Muscle of back (tissue), 11 donors: ENCODE data around the gene RASL12. TPM values are rescaled to one million over a fixed set of nuclear protein-coding genes. Genes with fewer than 3 reads are reported as not detected.
"Not testable (repeated sequence)": the region's sequence is repeated elsewhere in the genome, so short reads cannot be mapped to it uniquely, and the experiment has no call there.

Source experiments
- DNase-seq, 3 donors: peaks; one replicate each; pipeline versions ENCODE4 v3.0.0 to v3.0.0-alpha.2; 2013
- polyA plus RNA-seq, 10 donors: library from polyadenylated mRNA; unstranded; fragments of 120-200 nt; gene quantifications; one replicate each; pipeline ENCODE4 v1.2.1, GENCODE V29; 2013; ENCODE audit not compliant: insufficient read length in 10 of 10

RASL12 gene
- polyA plus RNA-seq, 10 donors, result 10.9 to 16.4 (median 12.7) TPM

GRCh38 chr15:65076486-65077290 is 8.9 kb upstream of the RASL12 start, which contains the start of gene KBTBD13:
TSS of gene KBTBD13 (plus strand) at chr15:65076746. CDS start at chr15:65076816, 70 bp downstream.
- DNase-seq, result no peak

GRCh38 chr15:65075607-65076395 is 8.0 kb upstream of the RASL12 start:
- DNase-seq, result not testable (repeated sequence)

DNA sequence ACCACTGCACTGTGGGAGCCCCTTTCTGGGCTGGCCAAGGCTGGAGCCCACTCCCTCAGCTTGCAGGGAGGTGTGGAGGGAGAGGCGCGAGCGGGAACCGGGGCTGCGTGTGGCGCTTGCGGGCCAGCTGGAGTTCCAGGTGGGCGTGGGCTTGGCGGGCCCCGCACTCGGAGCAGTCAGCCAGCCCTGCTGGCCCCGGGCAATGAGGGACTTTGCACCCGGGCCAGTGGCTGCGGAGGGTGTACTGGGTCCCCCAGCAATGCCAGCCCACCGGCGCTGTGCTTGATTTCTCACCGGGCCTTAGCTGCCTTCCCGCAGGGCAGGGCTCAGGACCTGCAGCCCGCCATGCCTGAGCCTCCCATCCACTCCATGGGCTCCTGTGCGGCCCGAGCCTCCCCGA is 7.2 kb upstream of the RASL12 start:
- DNase-seq, result not testable (repeated sequence)

DNA sequence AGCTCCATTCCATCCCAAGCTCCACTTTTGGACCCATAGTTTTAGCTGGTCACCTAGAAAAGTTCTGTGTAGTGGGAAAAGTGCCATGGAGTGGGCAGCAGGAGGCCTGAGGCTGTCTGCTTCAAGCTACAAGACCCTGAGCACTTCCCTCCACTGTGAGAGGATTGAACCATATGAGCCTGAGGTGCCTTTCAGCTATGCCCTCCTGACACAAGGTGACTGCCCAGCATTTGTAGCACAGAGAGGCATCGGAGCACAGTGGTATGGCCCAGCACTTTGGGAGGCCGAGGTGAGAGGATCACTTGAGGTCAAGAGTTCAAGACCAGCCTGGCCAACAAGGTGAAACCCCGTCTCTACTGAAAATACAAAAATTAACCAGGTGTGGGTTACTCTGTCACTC is 4.8 kb upstream of the RASL12 start:
- no peak for DNase-seq

DNA sequence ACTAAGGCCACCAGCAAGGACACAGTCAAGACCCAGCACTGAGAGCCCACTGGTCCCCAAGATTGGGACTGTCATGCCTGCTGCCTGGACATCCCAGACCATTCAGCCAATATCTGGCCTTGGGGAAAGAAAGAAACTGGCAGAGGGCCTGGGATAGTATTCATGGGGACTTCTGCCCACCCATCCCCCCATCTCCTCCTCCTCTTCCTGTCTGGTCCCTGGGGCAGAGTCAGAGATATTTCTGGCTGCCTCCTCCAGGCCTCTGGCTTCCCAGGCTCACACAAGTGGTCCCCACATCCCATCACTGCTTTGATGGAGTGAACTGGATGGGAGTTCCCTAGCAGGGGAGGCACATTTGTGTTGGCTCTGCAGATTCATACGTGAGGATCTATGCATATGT is 4.2 kb upstream of the RASL12 start:
- DNase-seq, result peak in 1 of 3 donors; percentile 79

DNA sequence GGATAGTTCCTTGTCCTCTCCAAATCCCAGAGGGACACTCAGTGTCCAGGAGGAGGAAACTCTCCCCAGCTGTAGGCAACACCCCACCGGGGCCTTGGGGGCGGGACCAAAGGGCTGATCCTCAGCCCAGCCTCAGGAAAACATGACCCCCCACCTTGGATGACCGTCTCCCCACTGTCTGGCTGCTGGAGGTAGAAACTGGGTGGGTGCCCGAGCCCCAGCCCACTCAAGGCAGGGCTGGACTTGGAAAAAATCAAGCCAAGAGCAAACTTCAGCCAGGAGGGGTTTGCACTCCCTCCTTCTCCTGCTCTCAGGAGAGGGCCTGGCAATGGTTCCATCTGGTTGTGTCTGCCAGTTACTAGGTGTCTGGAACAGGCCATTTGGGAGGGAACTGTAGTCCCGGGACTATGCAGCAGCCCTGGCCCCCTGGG is 3.6 kb upstream of the RASL12 start:
- DNase-seq, result peak in 1 of 3 donors; percentile 79

DNA sequence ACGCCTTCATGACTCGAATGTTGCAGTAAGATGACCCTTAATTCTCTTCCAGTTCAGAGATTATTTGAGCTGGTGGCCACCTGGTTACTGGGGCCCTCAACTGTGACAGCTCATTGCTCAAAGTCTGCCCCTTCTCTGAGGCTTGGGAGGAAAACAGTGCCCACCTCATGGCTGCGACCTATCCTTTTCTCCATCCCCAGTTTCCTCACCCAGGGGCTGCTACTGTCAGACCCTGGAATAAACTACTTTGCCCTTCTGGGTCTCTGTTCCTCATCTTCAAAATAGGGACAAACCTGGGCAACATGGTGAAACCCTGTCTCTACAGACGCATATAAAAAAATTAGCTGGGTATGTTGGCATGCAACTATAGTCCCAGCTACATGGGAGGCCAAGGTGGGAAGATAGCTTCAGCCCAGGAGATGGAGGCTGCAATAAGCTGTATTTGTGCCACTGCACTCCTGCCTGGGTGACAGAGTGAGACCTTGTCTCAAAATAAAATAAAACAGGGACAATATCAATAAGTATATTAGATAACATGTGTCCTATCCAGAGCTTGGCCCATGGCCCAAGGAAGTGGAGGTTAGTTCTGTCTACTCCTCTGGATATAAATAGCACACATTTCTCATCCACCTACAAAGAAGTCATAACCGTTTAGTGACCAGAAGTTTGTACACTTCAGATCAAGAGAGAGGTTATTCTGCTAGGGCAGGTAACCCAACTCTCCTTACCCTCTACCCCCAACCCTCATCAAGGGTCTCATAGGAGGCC is 2.2 kb upstream of the RASL12 start:
- no peak for DNase-seq

DNA sequence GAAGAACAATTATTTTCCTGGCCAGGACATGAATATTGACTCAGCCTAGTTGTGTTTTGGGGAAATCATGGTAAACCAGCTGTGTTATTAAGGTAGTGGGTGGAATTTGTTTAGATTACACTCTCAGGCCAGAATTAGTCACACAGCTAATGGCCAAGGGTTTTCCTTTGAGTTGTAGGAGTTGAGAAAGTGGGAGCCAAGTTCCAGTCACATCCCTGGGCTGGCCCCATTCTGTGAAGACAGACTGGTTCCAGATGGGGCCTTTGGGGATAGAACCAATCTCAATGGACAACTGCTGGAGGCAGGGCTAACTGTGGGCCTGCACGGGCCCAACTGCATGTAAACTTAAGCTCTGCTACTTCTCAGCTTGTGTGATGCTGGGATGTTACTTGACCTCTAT is 1.4 kb upstream of the RASL12 start:
- DNase-seq, result peak in 1 of 3 donors; percentile 80

DNA sequence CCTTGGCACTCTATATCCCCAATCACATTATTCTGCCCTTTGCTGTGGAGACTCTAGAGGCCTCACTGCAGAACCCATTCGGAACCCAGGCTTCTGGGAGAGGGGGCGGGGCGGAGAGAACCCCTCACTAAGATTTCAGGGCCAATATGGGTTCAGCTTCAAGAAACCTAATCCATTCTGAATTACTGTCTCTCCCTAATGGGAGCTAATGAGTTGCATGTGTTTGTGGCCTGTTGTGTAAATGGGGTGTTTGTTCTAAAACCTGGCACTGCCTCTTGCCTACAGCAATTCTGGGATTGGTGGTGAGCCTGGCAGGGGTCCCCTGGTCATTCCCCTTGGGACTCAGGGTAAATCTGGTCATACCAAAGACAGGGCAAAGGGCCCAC is 605 bp upstream of the RASL12 start:
- DNase-seq, result no peak

GRCh38 chr15:65067317-65067644 is 510 bp downstream of the RASL12 start:
- DNase-seq, result no peak

GRCh38 chr15:65066635-65067316 is 1.0 kb downstream of the RASL12 start:
- peak in 1 of 3 donors; percentile 71 for DNase-seq

- no peak for DNase-seq
Observed at GRCh38 chr15:65066001-65066634, 1.7 kb downstream of the RASL12 start.

DNA sequence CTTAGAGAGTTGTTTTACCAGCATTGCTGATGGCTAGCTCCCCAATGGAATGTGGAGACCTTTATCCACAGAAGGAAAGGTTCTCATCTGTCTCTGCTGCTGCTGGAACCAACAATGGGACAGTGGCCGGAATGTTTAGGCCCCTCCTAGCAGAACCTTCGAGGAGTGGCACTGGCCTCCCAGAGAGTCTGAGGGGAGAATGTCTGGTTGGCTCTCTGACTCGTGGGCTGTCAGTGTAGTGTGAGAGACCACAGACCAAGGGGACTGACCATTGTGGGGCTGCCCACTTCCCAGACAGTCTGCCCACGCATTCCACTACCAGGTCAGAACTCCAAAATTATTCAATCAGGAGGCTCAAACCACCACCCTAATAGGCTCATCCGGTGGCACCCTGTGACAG is 5.1 kb downstream of the RASL12 start:
- DNase-seq, result no peak

DNA sequence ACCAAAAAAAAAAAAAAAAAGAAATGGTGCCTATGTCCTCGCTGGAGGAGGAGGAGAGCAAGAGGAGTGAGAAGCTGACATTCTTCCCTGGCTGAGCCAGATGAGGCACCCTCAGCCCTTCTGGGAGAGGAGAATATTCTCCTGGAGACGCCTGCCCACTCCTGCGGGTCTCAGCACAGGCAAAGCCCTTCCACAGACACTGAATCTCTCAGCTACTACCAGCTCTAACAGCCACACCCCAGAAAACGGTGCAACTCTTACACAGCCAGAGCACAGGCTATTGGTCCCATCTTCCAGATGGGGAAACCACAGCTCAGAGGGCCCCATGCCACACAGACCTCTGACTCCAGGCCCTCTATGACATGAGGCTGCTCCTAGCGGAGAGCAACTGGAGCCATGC is 5.7 kb downstream of the RASL12 start:
- DNase-seq, result no peak

- no peak for DNase-seq
Observed at GRCh38 chr15:65060641-65061397, 7.0 kb downstream of the RASL12 start.

- DNase-seq, result no peak
Observed at GRCh38 chr15:65059931-65060596, 7.7 kb downstream of the RASL12 start.

DNA sequence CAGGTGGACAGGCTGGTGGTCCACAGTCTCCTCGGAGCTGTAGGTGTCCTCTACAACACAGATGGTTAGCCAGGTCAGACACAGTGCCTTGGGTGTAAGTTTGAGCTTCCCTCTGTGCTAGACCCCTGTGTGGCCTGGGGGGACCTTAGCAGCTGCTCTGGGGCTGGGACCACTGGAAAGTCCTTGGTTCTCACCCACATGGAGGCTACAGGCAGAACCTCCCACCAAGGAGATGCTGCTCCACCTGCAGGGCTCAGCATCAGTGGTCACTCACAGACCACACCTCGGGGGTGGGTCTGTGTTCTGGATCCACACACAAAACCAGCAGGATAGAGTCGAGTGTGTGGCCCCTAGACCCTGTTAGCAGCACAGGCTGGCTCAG is 8.4 kb downstream of the RASL12 start:
- no peak for DNase-seq

DNA sequence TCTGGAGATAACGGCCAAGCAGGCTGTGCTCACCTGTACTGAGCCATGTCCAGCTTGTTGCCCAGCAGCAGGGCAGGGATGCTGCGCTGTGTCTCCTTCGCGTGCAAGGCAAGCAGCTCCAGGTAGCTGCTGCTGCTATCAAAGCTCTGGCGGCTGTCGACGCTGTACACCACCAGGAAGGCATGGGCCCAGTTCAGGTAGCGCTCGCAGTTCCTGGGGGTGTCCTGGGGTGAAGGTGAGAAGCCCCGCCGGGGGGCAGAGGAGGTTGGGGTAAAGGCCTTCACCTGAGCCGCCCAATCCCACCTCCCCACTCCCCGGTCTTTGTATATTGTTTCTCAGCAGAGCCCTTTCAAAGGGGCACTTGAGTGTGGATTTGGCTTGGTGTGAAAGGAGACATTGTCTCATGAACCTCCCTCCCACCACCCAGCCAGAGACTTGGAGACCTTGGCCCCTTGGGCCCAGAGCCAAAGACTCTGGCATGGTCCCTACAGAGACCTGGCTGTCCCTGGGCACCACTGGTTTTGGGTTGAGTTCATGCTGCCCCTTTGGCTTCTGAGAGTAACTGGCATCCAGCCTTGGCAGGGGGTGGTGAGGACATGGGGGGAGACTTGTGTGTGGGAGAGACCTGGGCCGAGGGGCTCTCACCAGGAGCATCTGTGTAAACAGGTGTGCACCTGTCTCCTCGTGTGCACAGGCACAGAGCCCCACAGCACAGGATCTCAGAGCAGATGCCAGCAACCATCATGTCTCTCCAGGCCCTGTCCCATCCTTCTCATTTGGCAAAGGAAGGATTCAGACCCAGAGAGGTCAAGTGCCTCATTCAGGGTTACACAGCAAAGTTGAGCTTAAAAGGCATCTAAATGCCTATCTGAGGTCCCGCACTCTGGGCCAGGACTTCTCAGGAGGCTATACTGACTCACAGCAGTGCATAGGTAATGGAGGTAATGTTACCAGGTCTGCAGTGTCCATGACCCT is 9.1 kb downstream of the RASL12 start:
- DNase-seq, result no peak

GRCh38 chr15:65057549-65057940 is 10.2 kb downstream of the RASL12 start:
- no peak for DNase-seq
